HG03469 (cell line): Measurements from ENCODE around the gene TMEM179.

Experiments
- ATAC-seq: cut with Tn5 transposase; IDR thresholded peaks from one replicate; pipeline ENCODE4 v1.9.1; 2021; ENCODE audit warnings: mild to moderate bottlenecking, moderate library complexity, moderate number of reproducible peaks; ENCODE audit not compliant: unreplicated experiment

The TMEM179 gene

DNA sequence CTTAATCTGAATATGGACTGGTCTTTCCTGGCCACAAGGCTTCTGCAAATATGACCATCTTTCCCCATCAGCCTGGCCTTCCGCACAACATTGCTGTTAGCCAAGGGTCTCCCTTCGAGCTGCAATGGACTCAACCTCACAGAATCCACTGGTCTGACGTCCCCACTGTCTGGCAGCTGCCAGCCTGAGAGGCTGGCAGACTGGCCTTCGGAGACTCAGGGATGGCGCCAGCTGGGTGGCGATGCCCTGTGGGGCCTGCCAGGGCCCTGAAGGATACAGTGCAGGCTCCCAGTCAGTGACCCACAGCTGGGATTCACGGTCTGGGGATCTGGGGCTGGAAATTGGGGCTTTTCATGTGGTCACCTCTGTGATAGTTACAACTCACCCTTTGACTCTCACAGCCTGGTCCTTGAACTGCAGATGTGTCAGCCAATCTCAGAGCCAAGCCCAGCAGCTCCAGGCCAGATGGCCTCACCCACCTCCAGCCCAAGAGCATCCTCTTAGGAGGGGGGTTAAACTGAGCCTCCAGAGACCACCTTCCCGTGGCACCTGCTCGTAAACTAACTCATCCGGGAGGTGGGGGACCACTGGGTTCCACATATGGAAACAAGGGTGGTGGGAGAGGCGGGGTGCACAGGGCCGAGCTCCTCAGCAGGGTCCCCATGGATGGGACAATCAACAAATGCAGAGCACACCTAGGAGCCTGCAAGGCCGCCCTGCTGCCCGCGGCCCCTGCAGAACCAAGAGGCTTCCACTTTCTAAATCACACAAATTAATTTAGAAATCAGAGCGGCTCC lies 46.1 kb downstream of the TMEM179 start:
- no peak for ATAC-seq

DNA sequence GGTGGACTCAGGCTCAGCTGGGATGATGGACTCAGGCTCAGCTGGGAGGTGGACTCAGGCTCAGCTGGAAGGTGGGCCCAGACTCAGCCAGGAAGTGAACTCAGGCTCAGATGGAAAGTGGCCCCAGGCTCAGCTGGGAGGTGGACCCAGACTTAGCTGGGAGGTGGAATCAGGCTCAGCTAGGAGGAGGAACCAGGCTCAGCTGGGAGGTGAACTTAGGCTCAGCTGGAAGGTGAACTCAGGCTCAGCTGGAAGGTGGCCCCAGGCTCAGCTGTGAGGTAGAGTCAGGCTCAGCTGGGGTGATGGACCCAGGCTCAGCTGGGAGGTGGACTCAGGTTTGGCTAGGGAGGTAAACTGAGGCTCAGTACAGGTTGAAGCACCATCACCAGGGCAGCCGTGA lies 46.8 kb downstream of the TMEM179 start:
- ATAC-seq = no peak

DNA sequence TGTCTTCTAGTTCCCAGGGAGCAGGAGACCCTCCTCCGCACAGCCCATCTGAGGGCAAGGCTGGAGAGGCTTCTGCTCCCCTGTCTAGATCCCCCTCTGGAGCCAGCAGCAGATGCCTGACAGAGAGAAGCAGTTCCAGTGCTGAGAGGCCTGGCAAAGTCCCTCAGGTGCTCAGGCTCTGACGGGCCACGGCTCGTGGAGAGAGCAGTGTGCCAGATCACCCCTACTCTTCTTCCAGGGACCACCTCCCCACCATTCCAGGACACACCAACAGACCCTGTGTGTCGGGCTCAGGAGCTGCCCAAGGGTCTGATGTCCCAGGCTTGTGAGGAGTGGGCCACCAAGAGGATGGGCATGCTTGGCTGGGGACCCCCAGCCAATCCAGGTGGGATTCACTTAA lies 47.5 kb downstream of the TMEM179 start:
- ATAC-seq = no peak

DNA sequence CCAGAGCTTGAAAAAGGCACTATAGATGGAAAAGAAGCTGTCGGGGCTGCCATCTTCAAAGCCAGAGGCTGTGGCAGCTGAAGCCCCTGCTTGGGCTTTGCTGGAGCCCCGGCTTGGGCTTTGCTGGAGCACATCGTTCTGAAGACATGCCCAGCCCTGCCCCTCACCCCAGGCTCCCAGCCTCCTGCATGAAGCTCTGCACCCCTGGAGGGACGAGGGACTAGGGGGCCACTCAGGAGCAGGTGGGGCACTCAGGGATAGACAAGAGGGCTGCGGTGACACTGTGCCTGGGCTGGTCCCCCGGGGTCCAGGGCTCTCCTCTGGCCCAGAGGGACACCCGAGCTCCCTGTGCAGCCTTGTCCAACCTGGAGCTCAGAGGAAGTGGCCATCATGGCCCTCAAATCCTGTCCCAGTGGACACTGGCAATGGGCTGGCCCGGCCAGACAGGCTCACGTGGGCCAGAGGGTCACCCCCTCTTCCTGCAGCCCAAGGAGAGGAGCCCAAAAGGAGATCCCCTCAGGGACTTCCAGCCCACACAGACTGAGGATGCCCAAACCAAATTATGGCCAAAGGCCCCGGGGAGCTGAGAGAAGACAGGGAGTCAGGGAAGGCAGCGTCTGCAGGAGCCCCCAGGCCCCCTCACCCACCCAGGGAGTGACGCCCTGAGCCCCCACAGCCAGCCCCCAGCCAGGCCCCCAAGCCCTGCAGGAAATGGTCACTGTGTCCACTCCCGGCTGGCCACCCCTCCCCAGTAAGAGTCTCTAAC lies 48.1 kb downstream of the TMEM179 start:
- ATAC-seq = no peak

DNA sequence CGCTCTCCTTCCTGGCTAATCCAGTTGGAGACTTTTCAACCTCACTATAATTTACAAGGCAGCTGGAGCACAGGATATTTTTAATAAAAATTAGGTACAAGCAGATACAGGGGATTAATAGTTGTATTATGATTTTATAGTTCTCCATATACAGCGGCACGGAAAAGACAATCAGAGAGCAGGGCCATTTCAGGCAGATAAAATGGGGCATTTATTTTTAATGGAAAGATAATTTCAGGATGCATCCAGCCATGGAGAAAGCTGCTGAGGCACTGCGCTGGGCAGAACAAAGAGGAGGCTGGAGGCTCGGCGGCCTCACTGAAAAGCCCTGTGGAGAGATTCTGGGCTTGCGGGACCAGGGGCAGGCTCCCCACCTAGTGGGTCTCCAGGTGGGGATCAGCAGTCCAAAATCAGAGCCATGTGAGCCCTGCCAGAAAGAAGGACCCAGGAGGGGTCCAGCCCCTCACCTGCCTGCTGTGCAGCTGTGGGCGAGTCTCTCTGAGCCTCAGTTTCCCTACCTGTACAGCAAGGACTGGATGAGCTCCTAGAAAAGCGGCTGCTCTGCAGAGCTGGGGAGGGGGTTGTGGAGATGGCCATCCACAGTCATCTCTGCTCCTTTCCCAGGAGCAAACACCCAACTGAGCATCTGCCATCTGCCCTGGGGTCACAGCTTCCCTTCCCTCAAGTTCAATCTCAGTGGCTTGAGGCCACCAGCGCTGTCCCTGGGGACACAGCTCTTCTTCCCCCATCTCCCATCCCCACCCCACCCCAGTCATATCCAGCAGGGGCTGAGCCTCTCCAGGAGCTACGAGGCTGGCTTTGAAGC lies 48.9 kb downstream of the TMEM179 start:
- ATAC-seq = no peak

DNA sequence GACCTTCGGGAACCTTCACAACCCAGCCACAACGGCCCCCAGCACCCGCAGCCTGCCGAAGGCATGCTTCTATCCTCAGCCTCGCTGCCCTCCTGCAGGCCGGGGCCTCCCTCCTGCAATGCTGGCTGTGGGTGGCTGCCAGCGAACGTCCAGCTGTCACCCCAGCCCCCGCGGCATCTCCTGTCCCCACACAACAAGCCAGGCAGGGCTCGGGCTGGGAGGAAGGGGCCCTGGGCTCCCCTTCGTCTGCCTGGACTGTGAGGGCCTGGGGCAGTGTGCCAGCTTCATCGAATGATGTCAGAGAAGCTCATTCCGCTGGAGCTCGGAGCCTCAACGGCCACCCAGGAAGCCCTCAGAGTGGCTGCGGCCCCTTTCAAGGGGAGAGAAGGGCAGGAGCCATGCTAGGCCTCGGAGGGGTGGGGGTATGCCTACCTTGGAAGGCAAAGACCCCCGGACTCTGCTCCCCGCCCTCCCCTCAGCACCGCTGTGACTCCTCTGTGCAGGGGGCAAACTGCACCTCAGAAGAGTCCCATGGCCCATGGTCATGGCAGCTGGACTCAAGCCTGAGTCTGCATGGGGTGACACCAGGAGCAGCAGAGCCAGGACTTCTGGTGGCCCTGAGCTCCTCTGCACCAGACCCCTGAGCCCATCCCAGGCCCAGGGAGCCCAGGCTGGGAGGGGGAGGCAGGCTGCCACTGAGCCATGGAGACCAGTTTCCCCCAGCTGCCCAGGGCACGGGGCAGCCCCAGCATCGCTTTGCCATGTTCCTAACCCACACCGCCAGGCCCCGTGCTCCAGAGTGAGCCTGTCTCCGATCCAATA lies 49.8 kb downstream of the TMEM179 start:
- no peak for ATAC-seq

DNA sequence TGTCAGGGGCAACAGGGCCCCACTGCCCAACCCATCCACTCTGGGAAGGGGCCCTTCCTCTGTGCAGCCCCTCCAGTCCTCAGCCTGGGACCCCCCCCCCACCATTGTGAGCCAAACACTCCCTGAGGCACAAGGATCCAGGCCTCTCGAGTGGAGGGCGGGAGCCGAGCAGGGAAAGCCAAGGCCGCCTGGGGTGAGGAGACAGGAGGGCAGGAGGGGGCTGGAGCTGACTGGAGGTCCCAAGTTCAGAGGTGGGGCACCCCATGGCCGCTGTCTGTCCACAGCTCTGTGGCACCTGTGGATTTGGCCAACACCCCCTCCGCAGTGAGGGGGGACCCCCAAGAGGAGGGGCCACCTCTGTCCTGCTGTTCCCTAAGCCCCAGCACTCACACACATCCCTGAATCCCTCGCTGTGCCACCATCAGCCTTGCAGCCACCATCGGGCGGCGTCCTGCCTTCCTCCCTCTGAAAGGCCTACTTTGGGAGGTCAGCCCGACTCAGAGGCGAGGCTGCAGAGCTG lies 50.4 kb downstream of the TMEM179 start:
- no peak for ATAC-seq

DNA sequence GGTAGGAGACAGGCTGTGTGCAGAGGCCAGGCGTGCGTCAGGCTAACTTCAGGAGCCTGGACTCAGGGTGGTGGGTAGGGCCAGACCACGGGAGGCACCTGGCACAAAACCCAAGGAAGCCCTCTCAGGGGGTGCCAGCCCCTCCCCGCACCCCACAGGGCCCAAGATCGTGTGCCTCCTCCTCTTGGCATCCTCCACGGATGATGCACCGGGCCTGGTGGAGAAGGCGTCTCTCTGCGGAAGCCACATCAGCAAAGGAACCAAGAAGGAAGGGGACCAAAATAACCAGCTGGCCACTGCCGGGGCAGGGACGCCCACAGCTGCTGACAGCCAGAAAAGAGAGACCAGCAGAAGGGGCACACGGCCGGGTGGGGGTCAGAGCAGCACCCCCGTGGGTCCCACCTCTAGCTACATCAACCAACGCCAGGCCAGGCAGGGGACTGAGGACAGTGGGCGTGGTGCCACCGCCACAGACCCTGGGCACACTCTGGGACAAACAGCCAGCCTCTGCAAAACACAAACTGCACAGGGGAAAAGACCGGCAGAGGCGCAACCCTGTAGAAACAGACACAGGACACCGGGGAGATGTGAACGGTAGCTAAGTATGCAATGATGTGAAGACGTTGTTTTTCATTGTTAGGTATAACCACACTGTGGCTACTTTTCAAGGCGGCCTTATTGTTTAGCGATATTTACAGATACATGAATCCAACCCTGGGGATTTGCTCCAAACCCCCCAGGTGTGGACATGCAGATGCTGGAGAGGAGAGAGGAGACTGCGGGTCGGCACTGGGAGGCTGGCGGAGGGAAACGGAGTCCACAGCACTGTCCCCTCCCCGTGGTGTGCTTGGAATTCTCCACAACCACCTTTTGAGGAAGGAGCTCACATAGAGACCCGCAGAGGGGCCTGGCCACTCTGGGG lies 51.1 kb downstream of the TMEM179 start:
- no peak for ATAC-seq

DNA sequence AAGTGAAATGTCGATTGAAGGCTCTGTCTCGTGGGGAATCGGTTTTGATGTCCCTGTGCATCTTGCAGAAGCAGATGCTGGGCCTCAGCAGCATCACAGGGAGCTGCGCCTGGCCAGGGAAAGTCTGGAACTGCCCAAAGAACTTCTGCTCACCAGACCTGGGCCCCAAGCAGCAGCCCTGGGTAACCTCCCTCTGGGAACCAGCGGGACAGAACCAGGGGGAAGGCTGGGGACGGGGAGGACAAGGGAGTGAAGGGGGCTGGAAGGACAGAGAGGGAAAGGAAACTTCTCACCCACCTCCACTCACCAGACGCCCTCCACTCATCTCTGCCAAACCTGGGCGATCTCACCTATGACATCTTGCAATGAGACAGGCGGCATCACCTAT lies 51.8 kb downstream of the TMEM179 start:
- no peak for ATAC-seq

DNA sequence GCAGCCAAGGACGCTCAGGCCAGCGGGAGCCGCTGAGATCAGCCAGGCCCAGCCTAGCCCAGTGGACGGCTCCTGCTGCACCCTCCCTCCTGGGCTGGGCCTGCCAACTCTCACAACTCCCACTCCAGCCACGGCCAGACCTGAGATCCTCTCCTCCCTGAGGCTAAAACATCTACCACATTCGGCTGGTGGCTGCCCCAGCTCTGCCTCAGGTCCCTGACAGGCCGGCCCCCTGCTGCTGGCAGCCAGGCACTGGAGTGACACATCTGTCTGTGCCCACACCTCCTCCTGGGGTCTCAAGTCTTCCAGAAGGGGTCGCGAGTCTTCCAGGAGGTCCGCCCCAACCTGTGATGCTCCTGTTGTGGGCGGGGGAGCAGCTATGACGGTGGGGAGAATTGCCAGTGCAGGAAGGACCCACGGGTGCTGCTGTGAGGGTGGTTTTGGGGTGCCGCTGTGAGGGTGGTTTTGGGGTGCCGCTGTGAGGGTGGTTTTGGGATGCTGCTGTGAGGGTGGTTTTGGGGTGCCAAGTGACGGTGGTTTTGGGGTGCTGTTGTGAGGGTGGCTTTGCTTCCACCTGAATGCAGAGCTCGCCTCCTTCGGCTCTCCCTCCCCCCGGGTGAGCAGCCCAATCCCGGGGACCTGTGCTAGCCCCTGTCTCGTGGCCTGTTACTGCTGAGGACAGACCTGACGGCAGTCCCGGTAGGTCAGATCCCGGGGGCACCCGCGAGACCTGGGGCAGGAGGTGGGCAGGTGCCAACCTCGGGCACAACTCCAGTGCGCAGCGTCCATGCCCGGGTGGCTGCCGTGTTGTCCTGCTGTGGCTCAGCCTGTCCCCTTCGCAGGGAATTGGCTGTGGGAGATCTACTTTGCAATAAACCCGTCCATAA lies 52.5 kb downstream of the TMEM179 start:
- ATAC-seq = no peak

DNA sequence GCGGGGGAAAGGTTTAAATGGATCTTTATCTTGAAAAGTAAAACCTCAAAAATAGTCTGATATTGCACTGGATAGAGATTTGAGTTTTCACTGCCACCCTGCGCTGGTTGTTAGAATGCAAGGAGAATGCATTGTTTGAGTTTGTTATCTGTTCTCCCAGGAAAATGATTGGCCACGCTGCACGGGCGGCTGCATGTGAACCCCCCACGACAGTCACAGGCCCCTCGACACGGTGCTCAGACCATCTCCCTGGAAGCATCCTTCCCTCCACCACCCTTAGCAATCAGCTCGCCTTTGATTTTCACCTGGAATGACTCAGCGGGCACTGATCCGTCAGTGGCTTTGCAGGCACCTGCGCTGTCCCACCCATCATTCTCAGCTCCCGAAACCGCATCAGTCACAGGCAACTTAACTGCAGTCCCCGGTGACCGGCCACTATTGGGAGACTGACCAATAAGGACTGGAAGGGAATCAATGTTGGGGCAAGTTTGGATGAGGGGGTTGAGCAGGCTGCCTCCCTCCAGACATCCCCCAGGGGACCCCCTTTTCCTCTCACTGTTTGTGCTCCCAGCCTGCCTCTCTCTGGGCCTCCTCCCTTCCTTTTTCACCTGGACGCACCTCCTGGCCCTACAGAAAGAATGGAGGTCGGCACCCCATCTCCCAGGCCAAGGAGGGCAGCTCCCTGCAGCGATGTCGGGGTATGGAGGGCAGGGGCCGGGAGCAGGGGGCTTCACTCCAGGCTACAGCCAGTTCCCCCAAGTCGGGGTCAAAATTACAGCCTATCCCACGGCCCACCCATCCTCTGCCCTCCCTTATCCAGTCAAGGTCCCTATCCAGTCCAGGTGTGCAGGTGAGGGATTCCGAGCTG lies 53.5 kb downstream of the TMEM179 start:
- ATAC-seq = no peak

DNA sequence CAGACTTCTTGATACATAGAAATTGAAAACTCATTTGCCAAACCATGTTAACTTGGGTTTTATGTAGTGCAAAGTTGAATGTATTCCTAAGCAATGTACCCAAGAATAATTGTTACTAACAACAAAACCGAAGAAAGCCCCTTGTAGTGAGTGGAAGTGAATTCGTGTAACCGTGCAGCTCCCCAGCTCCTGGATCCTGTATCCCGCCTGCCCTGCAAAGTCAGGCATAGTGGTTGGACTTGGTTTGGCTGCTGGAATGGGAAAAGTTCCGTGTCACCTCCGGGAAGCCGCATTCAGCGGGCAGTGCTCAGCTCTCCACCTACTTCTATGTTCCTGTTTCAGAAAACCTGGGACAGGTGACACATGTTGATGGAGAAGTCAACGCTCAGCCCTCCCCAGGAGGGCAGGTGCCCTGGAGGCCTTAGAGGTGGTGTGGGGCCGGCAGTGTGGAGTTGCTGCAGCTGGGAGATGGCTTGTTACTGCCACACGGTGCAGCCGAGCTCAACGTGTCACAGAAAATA lies 54.2 kb downstream of the TMEM179 start:
- no peak for ATAC-seq

DNA sequence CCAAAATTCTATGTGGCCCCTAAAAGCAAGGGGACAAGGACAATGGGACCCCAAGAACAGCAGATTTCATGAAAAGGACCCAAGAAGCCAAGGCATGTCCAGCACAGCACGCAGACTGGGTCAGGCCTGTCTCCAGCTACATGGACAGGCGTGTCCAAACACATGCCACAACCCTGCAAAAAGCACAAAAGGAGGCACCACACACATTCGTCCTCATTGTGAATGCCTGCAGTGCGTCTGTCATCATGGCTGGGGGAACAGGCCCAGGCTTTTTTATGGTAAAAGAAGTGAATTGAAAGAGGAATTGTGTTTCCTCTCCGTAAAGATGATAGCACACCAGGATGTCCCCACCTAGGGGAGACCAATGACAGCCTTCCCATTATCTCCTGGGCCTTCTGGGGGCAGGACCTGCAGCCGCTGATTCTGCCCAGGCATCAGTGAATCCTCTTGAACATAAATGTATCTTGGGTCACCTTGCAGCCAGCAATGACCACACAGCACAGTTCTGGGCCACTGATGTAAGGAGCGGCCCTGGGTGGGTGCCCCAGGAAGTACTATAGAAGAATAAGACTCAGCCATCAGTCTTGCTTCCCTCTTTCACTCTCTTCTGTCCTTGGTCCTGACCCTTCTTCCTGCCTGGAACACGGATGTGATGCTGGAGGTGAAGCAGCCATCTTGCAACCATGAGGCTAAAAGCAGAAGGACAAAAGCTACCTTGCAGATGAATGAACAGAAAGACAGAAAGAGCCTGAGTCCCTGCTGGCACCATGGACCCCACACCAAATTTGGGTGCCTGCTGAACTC lies 54.8 kb downstream of the TMEM179 start:
- no peak for ATAC-seq

DNA sequence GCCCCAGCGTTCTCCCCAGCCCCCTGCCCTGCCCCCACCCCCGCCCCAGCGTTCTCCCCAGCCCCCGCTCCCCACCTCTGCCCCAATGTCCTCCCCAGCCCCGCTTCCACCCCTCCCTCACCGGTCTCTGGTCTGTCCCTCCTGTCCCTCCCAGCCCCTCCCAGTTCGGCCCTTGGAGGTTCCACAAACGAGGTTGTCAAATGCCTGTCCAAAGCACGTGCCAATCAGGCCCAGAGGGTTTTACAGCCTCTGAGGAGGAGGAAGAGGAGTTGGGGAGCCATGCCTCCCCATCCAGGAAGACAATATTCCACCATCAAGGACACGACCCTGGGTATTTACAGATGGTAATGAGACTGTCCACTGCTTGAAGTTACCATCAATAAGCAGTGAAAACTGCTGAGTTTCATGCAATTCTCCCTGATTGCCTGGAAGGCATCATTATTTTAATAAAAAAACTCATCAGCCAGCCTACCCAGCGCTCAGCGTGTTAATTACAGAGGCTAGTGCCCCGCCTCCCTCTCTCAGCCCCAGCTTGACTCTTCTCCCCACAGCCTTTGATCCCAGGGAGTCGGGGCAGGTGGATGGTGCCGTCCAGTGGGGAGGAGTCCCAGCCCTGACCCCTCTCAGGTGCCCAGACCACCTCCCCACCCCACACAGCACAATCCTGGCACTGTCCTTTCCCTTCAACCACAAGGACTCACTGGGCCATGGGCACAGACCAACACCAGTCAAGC lies 55.6 kb downstream of the TMEM179 start:
- ATAC-seq = no peak

DNA sequence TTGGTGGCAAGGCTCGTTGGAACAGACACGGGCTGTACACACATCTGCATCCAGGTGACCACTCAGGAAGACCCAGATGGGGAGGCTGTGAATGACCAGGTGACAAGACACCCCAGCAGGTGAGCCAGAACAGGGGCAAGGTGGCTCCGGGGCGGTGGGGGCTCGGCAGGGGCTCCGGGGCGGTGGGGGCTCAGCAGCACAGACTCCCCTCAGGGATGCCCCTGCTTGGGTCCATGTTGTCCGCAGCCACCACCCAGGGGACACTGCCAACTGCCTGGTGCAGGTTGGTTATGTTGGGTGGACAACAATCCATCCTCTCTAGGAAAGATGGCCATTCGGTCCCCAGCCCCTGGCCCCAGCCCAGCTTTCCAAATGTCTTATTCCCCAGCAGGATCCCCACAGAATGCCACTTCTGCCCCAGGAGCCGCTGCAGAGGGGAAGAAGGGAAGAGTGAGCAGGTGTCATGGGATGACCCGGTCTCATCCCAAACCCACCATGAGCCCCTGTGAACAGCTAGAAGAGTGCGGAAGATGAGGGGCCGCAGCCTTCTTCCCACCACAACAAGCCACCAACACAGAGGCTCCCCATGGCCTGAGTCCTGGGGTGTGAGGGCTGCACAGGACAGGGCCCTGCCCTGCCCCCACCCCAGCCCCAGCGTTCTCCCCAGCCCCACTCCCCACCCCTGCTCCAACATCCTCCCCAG lies 56.4 kb downstream of the TMEM179 start:
- ATAC-seq = no peak
